WTC11 (cell line): ENCODE results near the gene PMIS2. TPM values are rescaled to one million over a fixed set of nuclear protein-coding genes. Genes with fewer than 3 reads are reported as not detected.

Source experiments
- ATAC-seq: fragments of 200-7000 bp; cut with Tn5 transposase; 2 replicates; pipeline ENCODE4 v1.10.0; 2021; ENCODE audit warnings: mild to moderate bottlenecking, moderate library complexity
- CTCF ChIA-PET: fragments of 300-600 bp; sonication (Branson Sonifier 250); formaldehyde crosslinking; loops from one replicate; lab custom pipeline; 2021; ENCODE audit warnings: antibody characterized with exemption; lab: Charles Lee
- POLR2A ChIA-PET: fragments of 350-600 bp; sonication (Branson Sonifier 250); formaldehyde crosslinking; loops from one replicate; lab custom pipeline; 2021; ENCODE audit warnings: antibody characterized with exemption; lab: Charles Lee
- DNase-seq: peaks from one replicate; pipeline ENCODE4 v3.0.0; 2021; ENCODE audit warnings: low spot score
- H3K27ac Mint-ChIP-seq: 2 replicates; pipeline ENCODE4 v1.8.0; 2021; ENCODE audit warnings: mixed read lengths
- H3K27me3 Mint-ChIP-seq: 2 replicates; pipeline ENCODE4 v1.8.0; 2021; ENCODE audit warnings: low read depth, mild to moderate bottlenecking, moderate library complexity, mixed read lengths
- H3K36me3 Mint-ChIP-seq: 2 replicates; pipeline ENCODE4 v1.8.0; 2021; ENCODE audit warnings: mixed read lengths
- H3K4me1 Mint-ChIP-seq: 2 replicates; pipeline ENCODE4 v1.8.0; 2022; ENCODE audit warnings: mixed read lengths
- H3K4me3 Mint-ChIP-seq: 2 replicates; pipeline ENCODE4 v1.8.0; 2021; ENCODE audit warnings: mild to moderate bottlenecking, moderate library complexity, mixed read lengths
- H3K9me3 Mint-ChIP-seq: 2 replicates; pipeline ENCODE4 v1.8.0; 2021; ENCODE audit warnings: mixed read lengths
- AR ChIP-seq: fragments of 250-450 bp; sonication (Bioruptor Pico); IDR thresholded peaks from 2 replicates; pipeline ENCODE4 v1.9.0; 2021; ENCODE audit warnings: mild to moderate bottlenecking
- CBFB ChIP-seq: sonication (generic); formaldehyde crosslinking; IDR thresholded peaks from 2 replicates; pipeline ENCODE4 v1.8.1; 2022; ENCODE audit warnings: mild to moderate bottlenecking, low read depth, missing genetic modification reagents
- CDX4 ChIP-seq: fragments of 250-450 bp; sonication (Bioruptor Pico); IDR thresholded peaks from 2 replicates; pipeline ENCODE4 v1.9.0; 2021; ENCODE audit warnings: moderate library complexity, mild to moderate bottlenecking, inconsistent platforms, borderline replicate concordance
- CREB1 ChIP-seq: sonication (generic); formaldehyde crosslinking; IDR thresholded peaks from 2 replicates; pipeline ENCODE4 v1.8.0; 2023; ENCODE audit warnings: mild to moderate bottlenecking, missing genetic modification reagents
- CREM ChIP-seq: sonication (generic); formaldehyde crosslinking; IDR thresholded peaks from 2 replicates; pipeline ENCODE4 v1.8.1; 2022; ENCODE audit warnings: mild to moderate bottlenecking, missing genetic modification reagents, moderate library complexity
- CTCF ChIP-seq: fragments of 200-600 bp; IDR thresholded peaks from 2 replicates; pipeline ENCODE4 v1.8.0; 2022; ENCODE audit warnings: antibody characterized with exemption
- EMX1 ChIP-seq: fragments of 250-450 bp; sonication (Bioruptor Pico); IDR thresholded peaks from 2 replicates; pipeline ENCODE4 v1.8.0; 2021; ENCODE audit warnings: mild to moderate bottlenecking
- NR1H2 ChIP-seq: sonication (generic); formaldehyde crosslinking; IDR thresholded peaks from 2 replicates; pipeline ENCODE4 v1.9.0; 2021; ENCODE audit warnings: mild to moderate bottlenecking, moderate library complexity, missing genetic modification reagents
- NR3C1 ChIP-seq: sonication (generic); formaldehyde crosslinking; conservative IDR thresholded peaks from 2 replicates; pipeline ENCODE4 v1.8.1; 2023; ENCODE audit warnings: low read depth, mild to moderate bottlenecking, missing genetic modification reagents
- OVOL2 ChIP-seq: fragments of 250-450 bp; sonication (Bioruptor Pico); IDR thresholded peaks from 2 replicates; pipeline ENCODE4 v1.9.0; 2021; ENCODE audit warnings: mild to moderate bottlenecking, borderline replicate concordance
- SMAD3 ChIP-seq: sonication (generic); formaldehyde crosslinking; IDR thresholded peaks from 2 replicates; pipeline ENCODE4 v1.8.0; 2022; ENCODE audit warnings: missing genetic modification reagents, mild to moderate bottlenecking, borderline replicate concordance
- SMAD4 ChIP-seq: sonication (generic); formaldehyde crosslinking; IDR thresholded peaks from 2 replicates; pipeline ENCODE4 v1.8.0; 2022; ENCODE audit warnings: mild to moderate bottlenecking, missing genetic modification reagents
- TCF7 ChIP-seq: sonication (generic); formaldehyde crosslinking; IDR thresholded peaks from 2 replicates; pipeline ENCODE4 v1.8.0; 2022; ENCODE audit warnings: mild to moderate bottlenecking, low read depth, missing genetic modification reagents, moderate library complexity
- TEAD1 ChIP-seq: sonication (generic); formaldehyde crosslinking; IDR thresholded peaks from 2 replicates; pipeline ENCODE4 v1.8.0; 2022; ENCODE audit warnings: mild to moderate bottlenecking, missing genetic modification reagents
- ZNF121 ChIP-seq: sonication (generic); formaldehyde crosslinking; IDR thresholded peaks from 2 replicates; pipeline ENCODE4 v1.8.0; 2023; ENCODE audit warnings: missing genetic modification reagents
- ZNF219 ChIP-seq: sonication (generic); formaldehyde crosslinking; IDR thresholded peaks from 2 replicates; pipeline ENCODE4 v1.8.0; 2023; ENCODE audit warnings: missing genetic modification reagents, mild to moderate bottlenecking, borderline replicate concordance
- ZNF423 ChIP-seq: fragments of 250-450 bp; sonication (Bioruptor Pico); IDR thresholded peaks from 2 replicates; pipeline ENCODE4 v2.1.2; 2022; ENCODE audit warnings: mild to moderate bottlenecking, moderate library complexity
- ZNF512 ChIP-seq: sonication (generic); formaldehyde crosslinking; IDR thresholded peaks from 2 replicates; pipeline ENCODE4 v1.8.1; 2022; ENCODE audit warnings: missing genetic modification reagents, borderline replicate concordance
- total RNA-seq: library from RNA; stranded (reverse); gene quantifications from 3 replicates; pipeline ENCODE4 v1.2.3, GENCODE V29; 2021

The PMIS2 gene
- total RNA-seq, 1 experiment from 2014 or later, result not detected

GRCh38 chr19:35552534-35553384 lies 33.2 kb upstream of the PMIS2 start:
- ChIA-PET CTCF (interaction anchor here (0.8 to 1.4 kb wide), 3 partner anchors 40 to 121 kb away, joined by 3 to 4 read pairs (median 4); no protein-coding TSS in a partner anchor), POLR2A (no interaction called here)
- peak overlapping the region; percentile 17; the same call in 1 of the 2 replicates for H3K27ac Mint-ChIP-seq
- 0 out of 2 replicates have a peak, but pooled peaks cover 3% of the 10 kb centered on the region for H3K36me3 Mint-ChIP-seq
- H3K4me1 Mint-ChIP-seq, result peaks cover 14% of the 10 kb centered on the region
- ATAC-seq (no peak), DNase-seq (no peak)
- no peak overlapping the region for H3K4me3 Mint-ChIP-seq
- no peak for TF ChIP-seq TCF7 (CRISPR knock-in tag)
- no peak for TF ChIP-seq CREB1
- TF ChIP-seq NR1H2 (CRISPR knock-in tag), result no peak
- no peak for TF ChIP-seq CBFB (CRISPR knock-in tag)
- TF ChIP-seq ZNF423 (CRISPR knock-in tag), result no peak
- TF ChIP-seq NR3C1 (CRISPR knock-in tag), result no peak
- TF ChIP-seq OVOL2 (CRISPR knock-in tag), result no peak
- no peak for TF ChIP-seq ZNF219 (CRISPR knock-in tag)
- no peak for TF ChIP-seq ZNF121 (CRISPR knock-in tag)
- TF ChIP-seq CDX4 (CRISPR knock-in tag), result no peak
- no peak for TF ChIP-seq SMAD3 (CRISPR knock-in tag)
- TF ChIP-seq EMX1 (CRISPR knock-in tag), result no peak
- TF ChIP-seq SMAD4, result no peak
- no peak for TF ChIP-seq CTCF
- TF ChIP-seq TEAD1 (CRISPR knock-in tag), result no peak
- no peak for TF ChIP-seq CREM (CRISPR knock-in tag)
- no peak for TF ChIP-seq ZNF512 (CRISPR knock-in tag)
- no peaks in the 10 kb centered on the region for H3K9me3 Mint-ChIP-seq
- H3K27me3 Mint-ChIP-seq, result peaks cover 16% of the 10 kb centered on the region

GRCh38 chr19:35553385-35554000 lies 32.5 kb upstream of the PMIS2 start:
- no peak for TF ChIP-seq AR (CRISPR knock-in tag)
- no peak for TF ChIP-seq TCF7 (CRISPR knock-in tag)
- no peak for DNase-seq
- peak overlapping the region; percentile 17; the same call in 1 of the 2 replicates for H3K27ac Mint-ChIP-seq
- ChIA-PET POLR2A (no interaction called here), CTCF (no interaction called here)
- H3K4me1 Mint-ChIP-seq, result peaks cover 14% of the 10 kb centered on the region
- 0 out of 2 replicates have a peak, but pooled peaks cover 3% of the 10 kb centered on the region for H3K36me3 Mint-ChIP-seq
- no peaks in the 10 kb centered on the region for H3K9me3 Mint-ChIP-seq
- H3K4me3 Mint-ChIP-seq, result no peak overlapping the region
- peaks cover 19% of the 10 kb centered on the region for H3K27me3 Mint-ChIP-seq
- ATAC-seq, result no peak
